Effector memory CD8-positive, alpha-beta T cell (primary cell): ENCODE results near the gene ERN1.

ENCODE experiments used
- ATAC-seq: fragments of 150-1000 bp; cut with Tn5 transposase; replicated peaks from 2 replicates; pipeline ENCODE4 v1.10.0; 2021; ENCODE audit warnings: mild to moderate bottlenecking, moderate library complexity
- DNase-seq, 3 experiments: peaks; one replicate each; pipeline ENCODE4 v3.0.0; 2021
- H3K27ac Mint-ChIP-seq, 2 donors: one replicate each; pipeline ENCODE4 v1.8.0; 2022; ENCODE audit warnings: mild to moderate bottlenecking in 2 of 2, mixed read lengths in 2 of 2, moderate library complexity in 2 of 2
- H3K27me3 Mint-ChIP-seq, 2 donors: one replicate each; pipeline ENCODE4 v1.8.0; 2022; ENCODE audit warnings: mixed read lengths in 2 of 2
- H3K36me3 Mint-ChIP-seq: one replicate; pipeline ENCODE4 v1.8.0; 2022; ENCODE audit warnings: mild to moderate bottlenecking, moderate library complexity, mixed read lengths; ENCODE audit not compliant: insufficient read depth
- H3K4me1 Mint-ChIP-seq, 2 donors: one replicate each; pipeline ENCODE4 v1.8.0; 2022; ENCODE audit warnings: low read depth in 2 of 2, mixed read lengths in 2 of 2
- H3K4me3 Mint-ChIP-seq, 2 donors: one replicate each; pipeline ENCODE4 v1.8.0; 2022; ENCODE audit warnings: mild to moderate bottlenecking in 2 of 2, mixed read lengths in 2 of 2, moderate library complexity in 2 of 2
- H3K9me3 Mint-ChIP-seq, 2 donors: one replicate each; pipeline ENCODE4 v1.8.0; 2022; ENCODE audit warnings: mixed read lengths in 2 of 2

Gene ERN1

DNA sequence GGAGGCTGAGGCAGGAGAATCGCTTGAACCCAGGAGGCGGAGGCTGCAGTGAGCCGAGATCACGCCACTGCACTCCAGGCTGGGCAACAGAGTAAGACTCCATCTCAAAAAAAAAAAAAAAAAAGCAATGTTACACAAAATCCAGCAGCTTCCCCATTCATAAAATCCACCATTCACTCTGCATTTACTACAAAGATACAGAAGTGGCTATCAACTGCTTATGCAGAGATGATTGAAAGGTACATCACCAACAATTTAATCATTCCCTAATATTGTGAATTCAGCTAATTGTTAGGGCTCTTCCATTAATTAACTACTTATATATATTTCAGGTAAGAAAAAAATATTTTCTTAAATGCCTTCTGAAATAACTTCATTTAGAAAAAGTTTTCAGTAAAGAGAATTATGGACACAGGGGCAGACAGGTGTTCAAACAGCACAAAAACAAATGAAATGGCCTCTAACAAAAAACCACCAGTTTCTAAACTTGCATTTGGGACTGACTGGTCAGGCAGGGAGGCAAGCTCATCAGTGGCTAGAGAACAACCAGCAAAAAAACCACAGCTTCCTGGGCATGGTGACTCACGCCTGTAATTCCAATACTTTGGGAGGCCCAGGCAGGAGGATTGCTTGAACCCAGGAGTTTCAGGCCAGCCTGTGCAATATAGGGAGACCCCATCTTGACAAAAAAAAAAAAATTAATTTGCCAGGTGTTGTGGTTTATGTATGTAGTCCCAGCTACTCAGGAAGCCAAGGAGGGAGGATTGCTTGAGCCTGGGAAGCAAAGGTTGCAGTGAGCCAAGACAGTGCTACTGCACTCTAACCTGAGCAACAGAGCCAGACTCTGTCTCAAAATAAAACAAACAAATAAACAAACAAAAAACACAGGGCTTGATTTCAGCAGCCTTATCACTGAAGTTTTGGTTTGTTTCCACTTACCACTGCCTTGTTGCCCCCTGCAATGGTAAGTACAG is 26.3 kb downstream of the ERN1 start:
- H3K4me3 Mint-ChIP-seq = peak overlapping the region; percentile 8 to 42
- no peak for ATAC-seq
- no peak for DNase-seq
- H3K27ac Mint-ChIP-seq = peak overlapping the region; percentile 41 to 80
- no peaks in the 10 kb centered on the region for H3K9me3 Mint-ChIP-seq
- no peaks in the 10 kb centered on the region for H3K27me3 Mint-ChIP-seq
- peaks cover 25% of the 10 kb centered on the region for H3K36me3 Mint-ChIP-seq
- H3K4me1 Mint-ChIP-seq = peaks cover 59 to 69% of the 10 kb centered on the region in 2 donors

DNA sequence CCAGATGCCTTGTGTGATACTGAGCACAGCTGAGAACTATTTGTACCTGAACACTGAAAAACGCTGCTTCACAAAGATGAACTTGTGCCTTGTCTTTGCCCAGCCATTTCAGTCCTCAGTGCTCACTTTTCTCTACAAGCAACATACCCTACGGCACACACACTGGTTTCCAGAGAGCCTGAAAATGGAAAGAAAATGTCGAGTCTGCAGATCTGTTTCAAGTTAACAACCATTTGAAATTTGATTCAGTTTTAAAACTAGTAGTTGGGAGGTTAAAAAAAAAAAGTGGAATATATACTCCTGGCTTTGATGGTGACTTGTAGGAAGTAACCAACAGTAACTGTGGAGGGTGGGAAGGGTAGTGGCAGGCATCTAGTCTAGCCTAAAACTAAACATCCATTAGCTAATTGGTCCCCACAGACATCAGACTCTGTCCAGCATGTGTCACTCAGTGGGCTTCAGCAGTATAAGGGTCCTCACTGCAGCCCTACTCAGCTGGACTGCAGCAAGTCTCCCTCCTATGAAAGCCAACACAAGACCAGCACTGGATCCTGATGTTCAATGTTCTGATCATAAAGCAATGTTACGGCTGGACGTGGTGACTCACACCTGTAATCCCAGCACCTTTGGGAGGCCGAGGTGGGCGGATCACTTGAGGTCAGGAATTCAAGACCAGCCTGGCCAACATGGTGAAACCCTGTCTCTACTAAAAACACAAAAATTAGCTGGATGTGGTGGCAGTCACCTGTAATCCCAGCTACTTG is 27.1 kb downstream of the ERN1 start:
- Mint-ChIP-seq H3K27me3 (no peaks in the 10 kb centered on the region), H3K4me3 (peak overlapping the region in 1 of 2 donors; percentile 13), H3K4me1 (peaks cover 55 to 62% of the 10 kb centered on the region in 2 donors), H3K36me3 (peaks cover 25% of the 10 kb centered on the region), H3K27ac (peak overlapping the region; percentile 35 to 62), H3K9me3 (no peaks in the 10 kb centered on the region)
- ATAC-seq = no peak
- no peak for DNase-seq

DNA sequence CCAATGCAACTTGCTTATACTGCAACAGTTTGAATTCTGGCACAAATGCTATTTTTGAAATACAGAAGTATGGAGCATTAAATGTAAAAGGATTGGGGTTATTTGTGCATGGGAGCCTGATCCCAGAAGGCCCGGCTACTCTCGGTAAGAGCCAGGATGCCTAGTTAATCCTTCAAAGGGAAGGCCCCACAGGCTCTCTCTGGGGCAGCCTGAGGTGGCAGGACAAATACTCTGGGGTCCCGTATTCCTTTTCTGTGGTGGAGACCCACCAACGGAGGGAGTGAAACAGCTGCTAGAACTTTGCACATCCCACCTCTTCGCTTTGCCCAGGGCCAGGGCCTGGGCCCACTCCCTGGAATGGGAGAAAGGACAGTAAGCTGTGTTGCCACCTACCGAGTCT is 30.4 kb downstream of the ERN1 start:
- Mint-ChIP-seq H3K4me3 (peak overlapping the region in 1 of 2 donors; percentile 33), H3K36me3 (peaks cover 28% of the 10 kb centered on the region), H3K4me1 (peaks cover 44 to 46% of the 10 kb centered on the region in 2 donors), H3K9me3 (no peaks in the 10 kb centered on the region), H3K27ac (peak overlapping the region in 1 of 2 donors; percentile 69), H3K27me3 (no peaks in the 10 kb centered on the region)
- ATAC-seq (no peak), DNase-seq (no peak)

- ATAC-seq (no peak), DNase-seq (no peak)
- H3K27me3 Mint-ChIP-seq = no peaks in the 10 kb centered on the region
- no peaks in the 10 kb centered on the region for H3K9me3 Mint-ChIP-seq
- H3K4me1 Mint-ChIP-seq = peaks cover 39 to 40% of the 10 kb centered on the region in 2 donors
- no peak overlapping the region for H3K4me3 Mint-ChIP-seq
- H3K36me3 Mint-ChIP-seq = peaks cover 35% of the 10 kb centered on the region
- no peak overlapping the region for H3K27ac Mint-ChIP-seq
Measured at GRCh38 chr17:64097196-64097936, 32.6 kb downstream of the ERN1 start.

GRCh38 chr17:64096037-64096436 is 33.9 kb downstream of the ERN1 start:
- no peaks in the 10 kb centered on the region for H3K9me3 Mint-ChIP-seq
- ATAC-seq (no peak), DNase-seq (no peak)
- no peaks in the 10 kb centered on the region for H3K27me3 Mint-ChIP-seq
- H3K27ac Mint-ChIP-seq = peak overlapping the region; percentile 57 to 87
- H3K36me3 Mint-ChIP-seq = peaks cover 42% of the 10 kb centered on the region
- peak overlapping the region in 1 of 2 donors; percentile 15 for H3K4me3 Mint-ChIP-seq
- peaks cover 47 to 48% of the 10 kb centered on the region in 2 donors for H3K4me1 Mint-ChIP-seq

- no peak for ATAC-seq
- Mint-ChIP-seq H3K4me1 (peaks cover 48 to 51% of the 10 kb centered on the region in 2 donors), H3K9me3 (no peaks in the 10 kb centered on the region), H3K27me3 (no peaks in the 10 kb centered on the region), H3K4me3 (peak overlapping the region in 1 of 2 donors; percentile 15), H3K27ac (peak overlapping the region; percentile 57 to 87), H3K36me3 (peaks cover 42% of the 10 kb centered on the region)
- DNase-seq = no peak
Measured at GRCh38 chr17:64095144-64095882, 34.6 kb downstream of the ERN1 start.

DNA sequence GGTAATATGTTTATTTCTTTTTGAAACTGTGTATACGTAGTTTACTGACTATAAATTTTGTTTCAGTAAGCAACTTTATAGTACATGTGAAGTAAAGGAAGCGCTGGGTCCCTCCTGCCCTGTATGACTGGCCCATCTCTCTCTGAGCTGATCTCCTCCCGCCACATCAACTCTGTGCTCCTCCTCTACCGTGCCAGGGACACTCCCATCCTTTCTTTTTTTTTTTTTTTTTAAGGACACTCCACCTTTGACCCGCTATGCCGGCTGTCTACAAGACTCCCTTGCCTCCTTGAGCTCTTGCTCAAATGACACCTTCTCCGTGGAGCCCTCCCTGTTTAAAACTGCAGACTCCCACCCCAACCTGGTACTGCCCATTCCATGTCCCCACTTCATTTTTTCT is 35.5 kb downstream of the ERN1 start:
- H3K27ac Mint-ChIP-seq = peak overlapping the region; percentile 1 to 87
- ATAC-seq = no peak

DNA sequence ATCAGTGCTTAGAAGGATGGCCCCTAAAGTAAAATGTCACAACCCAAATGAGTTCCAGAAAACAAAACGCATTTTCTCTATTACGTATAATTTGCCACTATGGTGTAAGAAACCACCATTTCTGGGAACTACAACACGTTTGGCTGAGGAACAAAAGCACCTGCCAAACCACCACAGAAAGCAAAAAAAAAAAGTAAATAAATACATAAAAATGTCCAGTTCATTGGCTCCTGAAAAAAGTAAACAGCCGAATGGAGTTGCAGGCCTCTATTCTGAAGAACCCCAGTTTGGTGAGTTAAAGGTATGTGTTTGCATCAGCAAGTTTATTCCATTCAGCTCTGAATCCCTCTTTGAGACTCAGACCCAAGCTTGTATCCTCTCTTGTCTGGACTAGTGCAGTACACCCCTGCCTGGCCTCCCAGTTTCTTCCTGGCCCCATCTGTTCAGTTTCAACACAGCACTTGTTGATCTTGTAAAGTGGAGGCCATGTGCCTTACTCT is 36.9 kb downstream of the ERN1 start:
- DNase-seq (no peak), ATAC-seq (peak; percentile 32)
- Mint-ChIP-seq H3K27ac (peak overlapping the region; percentile 78 to 98), H3K27me3 (no peaks in the 10 kb centered on the region), H3K9me3 (no peaks in the 10 kb centered on the region), H3K36me3 (peaks cover 38% of the 10 kb centered on the region), H3K4me3 (peak overlapping the region in 1 of 2 donors; percentile 25), H3K4me1 (peaks cover 51 to 63% of the 10 kb centered on the region in 2 donors)

More for the DNA sequence above, 35.5 kb downstream of the ERN1 start:
- Mint-ChIP-seq H3K4me1 (peaks cover 50 to 53% of the 10 kb centered on the region in 2 donors), H3K9me3 (no peaks in the 10 kb centered on the region), H3K27me3 (no peaks in the 10 kb centered on the region), H3K4me3 (peak overlapping the region in 1 of 2 donors; percentile 2), H3K36me3 (peaks cover 38% of the 10 kb centered on the region)
- DNase-seq = no peak

GRCh38 chr17:64092113-64092512 is 37.8 kb downstream of the ERN1 start:
- peak overlapping the region; percentile 90 to 98 for H3K27ac Mint-ChIP-seq
- H3K4me1 Mint-ChIP-seq = peaks cover 55 to 67% of the 10 kb centered on the region in 2 donors
- H3K9me3 Mint-ChIP-seq = no peaks in the 10 kb centered on the region
- no peak for DNase-seq
- no peaks in the 10 kb centered on the region for H3K27me3 Mint-ChIP-seq
- peaks cover 38% of the 10 kb centered on the region for H3K36me3 Mint-ChIP-seq
- ATAC-seq = no peak
- peak overlapping the region in 1 of 2 donors; percentile 81 for H3K4me3 Mint-ChIP-seq

GRCh38 chr17:64091571-64091970 is 38.4 kb downstream of the ERN1 start:
- DNase-seq = no peak
- peaks cover 57 to 66% of the 10 kb centered on the region in 2 donors for H3K4me1 Mint-ChIP-seq
- H3K27me3 Mint-ChIP-seq = no peaks in the 10 kb centered on the region
- peaks cover 36% of the 10 kb centered on the region for H3K36me3 Mint-ChIP-seq
- H3K4me3 Mint-ChIP-seq = peak overlapping the region; percentile 54 to 81
- peak overlapping the region; percentile 90 to 98 for H3K27ac Mint-ChIP-seq
- H3K9me3 Mint-ChIP-seq = no peaks in the 10 kb centered on the region
- ATAC-seq = peak; percentile 9

- peak; percentile 64 for ATAC-seq
- peaks cover 33% of the 10 kb centered on the region for H3K36me3 Mint-ChIP-seq
- H3K27me3 Mint-ChIP-seq = no peaks in the 10 kb centered on the region
- no peaks in the 10 kb centered on the region for H3K9me3 Mint-ChIP-seq
- peak overlapping the region; percentile 90 to 98 for H3K27ac Mint-ChIP-seq
- no peak for DNase-seq
- H3K4me1 Mint-ChIP-seq = peaks cover 57 to 66% of the 10 kb centered on the region in 2 donors
- peak overlapping the region; percentile 54 to 81 for H3K4me3 Mint-ChIP-seq
Measured at GRCh38 chr17:64091116-64091515, 38.8 kb downstream of the ERN1 start.

- Mint-ChIP-seq H3K4me3 (no peak overlapping the region), H3K4me1 (peaks cover 50 to 58% of the 10 kb centered on the region in 2 donors), H3K9me3 (no peaks in the 10 kb centered on the region), H3K27me3 (no peaks in the 10 kb centered on the region), H3K27ac (peak overlapping the region; percentile 12 to 98), H3K36me3 (peaks cover 31% of the 10 kb centered on the region)
- DNase-seq (no peak), ATAC-seq (no peak)
Measured at GRCh38 chr17:64090144-64090543, 39.8 kb downstream of the ERN1 start.
